OCI-LY1 (cell line): ENCODE measurements around the gene SPATA9.

ENCODE experiments used
- EZH2 ChIP-seq: fragments of 200-600 bp; sonication (generic), shearing (Covaris generic); IDR thresholded peaks from 2 replicates; pipeline ENCODE4 v1.8.0; 2017; ENCODE audit warnings: borderline replicate concordance, mixed run types, mild to moderate bottlenecking, antibody characterized with exemption, low read length, moderate library complexity, mixed read lengths
- TF ChIP-seq, protein P1 (sequence below): fragments of 200-600 bp; sonication (generic), shearing (Covaris generic); IDR thresholded peaks from 2 replicates; pipeline ENCODE4 v1.5.1; 2017; ENCODE audit warnings: mild to moderate bottlenecking, antibody characterized with exemption, low read length, moderate library complexity, mixed read lengths

GRCh38 chr5:95723632-95724369, 41.0 kb upstream of the SPATA9 start:
- TF ChIP-seq, protein P1, sequence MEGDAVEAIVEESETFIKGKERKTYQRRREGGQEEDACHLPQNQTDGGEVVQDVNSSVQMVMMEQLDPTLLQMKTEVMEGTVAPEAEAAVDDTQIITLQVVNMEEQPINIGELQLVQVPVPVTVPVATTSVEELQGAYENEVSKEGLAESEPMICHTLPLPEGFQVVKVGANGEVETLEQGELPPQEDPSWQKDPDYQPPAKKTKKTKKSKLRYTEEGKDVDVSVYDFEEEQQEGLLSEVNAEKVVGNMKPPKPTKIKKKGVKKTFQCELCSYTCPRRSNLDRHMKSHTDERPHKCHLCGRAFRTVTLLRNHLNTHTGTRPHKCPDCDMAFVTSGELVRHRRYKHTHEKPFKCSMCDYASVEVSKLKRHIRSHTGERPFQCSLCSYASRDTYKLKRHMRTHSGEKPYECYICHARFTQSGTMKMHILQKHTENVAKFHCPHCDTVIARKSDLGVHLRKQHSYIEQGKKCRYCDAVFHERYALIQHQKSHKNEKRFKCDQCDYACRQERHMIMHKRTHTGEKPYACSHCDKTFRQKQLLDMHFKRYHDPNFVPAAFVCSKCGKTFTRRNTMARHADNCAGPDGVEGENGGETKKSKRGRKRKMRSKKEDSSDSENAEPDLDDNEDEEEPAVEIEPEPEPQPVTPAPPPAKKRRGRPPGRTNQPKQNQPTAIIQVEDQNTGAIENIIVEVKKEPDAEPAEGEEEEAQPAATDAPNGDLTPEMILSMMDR, result no peak
- TF ChIP-seq EZH2, result no peak
